GM11168 (cell line): Measurements from ENCODE around the gene USP49.

Experiments
- in situ Hi-C: fragments of 300-500 bp; cut with MboI; formaldehyde crosslinking; loops from one replicate; pipeline ENCODE4 v1.12.0; 2022; ENCODE audit warnings: low sequenced_read_pairs; ENCODE audit not compliant: unreplicated experiment

The USP49 gene

DNA sequence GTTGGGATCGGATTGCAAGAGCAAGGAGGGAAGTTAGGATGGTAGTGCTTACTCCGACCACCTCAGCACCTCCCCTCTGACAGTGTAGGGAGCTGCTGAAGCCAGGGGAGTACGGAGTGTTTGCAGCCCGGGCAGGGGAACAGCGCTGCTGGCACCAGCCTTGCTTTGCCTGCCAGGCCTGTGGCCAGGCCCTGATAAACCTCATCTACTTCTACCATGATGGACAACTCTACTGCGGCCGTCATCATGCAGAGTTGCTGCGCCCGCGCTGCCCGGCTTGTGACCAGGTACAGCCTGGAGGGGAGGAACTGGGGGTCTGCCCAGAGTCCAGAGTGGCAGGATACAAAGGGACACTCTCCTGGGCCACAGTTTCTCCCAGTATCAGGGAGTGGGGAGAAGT, 109.9 kb downstream of the USP49 start:
- in situ Hi-C loops, result no loop called here

DNA sequence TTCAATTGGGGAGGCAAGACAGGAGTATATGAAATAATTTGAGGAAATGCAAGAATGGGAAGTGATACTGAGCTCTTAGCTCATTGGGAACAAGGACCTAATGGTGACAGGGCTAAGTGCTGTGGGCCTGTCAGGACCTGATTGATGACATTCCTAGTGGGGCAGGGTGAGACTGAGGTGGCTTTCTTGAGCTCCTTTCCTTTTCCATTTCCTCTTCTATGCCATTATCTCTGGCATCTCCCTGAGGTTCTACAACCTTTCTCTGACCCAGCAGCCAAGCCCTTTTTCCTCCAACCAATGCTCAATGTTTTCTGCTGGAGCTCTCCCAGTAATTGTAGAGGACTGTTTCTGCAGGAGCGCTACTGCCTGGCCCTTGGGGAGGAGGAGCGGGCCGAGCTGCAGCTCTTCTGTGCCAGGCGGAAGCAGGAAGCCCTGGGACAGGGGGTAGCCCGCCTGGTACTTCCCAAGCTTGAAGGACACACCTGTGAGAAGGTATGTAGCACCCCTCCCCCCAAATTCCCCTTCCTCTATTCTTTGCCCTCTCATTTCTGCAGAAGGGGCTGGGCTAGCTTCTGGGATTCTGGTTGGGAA, 110.5 kb downstream of the USP49 start:
- in situ Hi-C loops, result loop anchor here (5.0 kb wide), 1 partner anchor 263 kb away; no protein-coding TSS in a partner anchor

DNA sequence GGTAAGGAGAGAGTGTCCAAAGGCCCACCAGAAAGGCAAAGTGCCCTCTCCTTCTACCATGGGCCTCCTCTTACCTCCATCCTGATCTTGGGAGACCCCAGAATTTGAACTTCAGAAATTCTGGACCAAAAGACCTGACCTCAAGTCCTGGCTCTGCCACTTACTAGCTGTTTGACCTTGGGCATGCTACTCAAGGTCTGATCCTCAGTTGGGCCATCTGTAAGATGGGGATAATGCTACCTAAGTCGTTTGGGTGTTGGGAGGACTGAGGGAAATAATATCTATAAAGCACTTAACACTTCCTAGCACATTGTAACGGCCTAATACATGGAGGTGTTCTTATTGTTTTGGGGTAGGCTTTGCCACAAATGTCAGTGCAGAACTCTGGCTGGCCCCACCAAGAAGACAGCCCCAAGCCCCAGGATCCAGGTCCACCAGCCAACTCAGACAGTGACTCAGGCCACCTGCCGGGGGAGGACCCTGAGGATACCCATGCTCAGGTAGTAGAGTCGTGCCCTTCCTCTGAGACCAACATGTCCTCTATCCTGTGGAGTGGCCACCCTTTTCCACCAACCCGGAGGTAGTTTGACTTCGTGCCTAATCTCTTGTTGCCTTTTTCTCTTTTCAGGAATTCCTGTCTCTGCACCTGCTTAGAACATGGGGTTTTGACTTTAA, 111.9 kb downstream of the USP49 start:
- in situ Hi-C loops, result loop anchor here (5.0 kb wide), 1 partner anchor 264 kb away; no protein-coding TSS in a partner anchor

DNA sequence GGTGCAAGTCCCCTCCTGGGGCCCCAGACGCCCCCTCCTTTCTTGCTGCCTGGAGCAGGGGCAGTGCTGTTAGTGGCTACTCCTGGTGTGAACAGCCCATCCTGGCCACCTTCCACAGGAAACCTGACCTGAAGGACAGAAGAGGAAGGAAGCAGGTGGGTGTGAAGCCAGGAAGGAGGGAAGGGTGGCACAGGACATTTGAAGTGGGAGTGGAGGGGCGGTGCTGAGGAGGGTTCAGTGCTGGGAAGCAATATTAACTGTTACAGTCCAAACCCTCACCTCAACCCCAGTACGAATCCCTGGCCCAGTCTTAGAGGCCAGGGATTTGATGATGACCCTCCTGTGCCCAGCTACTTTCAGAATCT, 113.8 kb downstream of the USP49 start:
- in situ Hi-C loops, result loop anchor here (5.0 kb wide), 1 partner anchor 266 kb away; no protein-coding TSS in a partner anchor

DNA sequence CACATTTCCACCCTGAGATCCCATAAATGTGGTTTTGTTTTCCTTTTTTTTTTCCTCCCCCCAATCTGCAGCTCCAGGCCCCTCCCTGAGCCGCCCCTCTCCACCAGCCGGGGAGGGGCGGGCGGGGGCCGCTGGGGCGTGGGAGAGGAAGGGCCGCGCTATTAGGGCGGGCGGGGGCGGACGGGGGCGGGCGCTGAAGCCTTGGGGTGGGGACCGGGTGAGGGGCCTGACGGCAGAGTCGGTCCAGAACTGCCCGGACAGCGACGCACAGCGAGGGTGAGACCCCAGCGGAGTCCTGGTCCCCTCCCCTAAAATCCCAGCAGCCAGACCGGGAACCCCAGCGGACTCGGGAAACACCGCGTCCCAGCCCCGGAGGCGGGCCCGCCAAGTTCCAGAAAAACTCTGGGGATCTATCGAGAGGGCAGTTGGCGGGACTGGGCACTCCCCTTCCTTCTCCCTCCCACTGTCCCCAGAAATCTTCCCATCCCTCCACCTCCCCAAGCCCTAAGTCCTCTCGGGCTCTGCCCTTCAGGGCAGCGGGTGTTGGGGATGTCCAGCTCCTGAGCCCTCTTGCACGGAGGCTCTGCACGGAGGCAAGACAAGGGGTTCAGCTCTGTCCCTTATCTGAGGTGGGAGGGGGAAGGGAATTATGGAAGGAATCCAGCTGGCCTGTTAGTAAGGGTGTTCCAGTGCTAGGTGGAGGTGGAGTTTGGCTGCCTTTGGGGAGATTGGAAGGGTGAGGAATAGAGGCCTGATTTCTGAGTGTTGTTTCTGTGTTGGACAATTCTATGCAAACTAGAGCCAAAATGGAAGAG, 114.4 kb downstream of the USP49 start, which contains the start of gene PRICKLE4:
TSS of gene PRICKLE4 (plus strand) at position 232 of the 815 bp plus-strand sequence. CDS start 2,692 bp downstream, outside the sequence.
- in situ Hi-C loops, result loop anchor here (5.0 kb wide), 1 partner anchor 267 kb away; no protein-coding TSS in a partner anchor

DNA sequence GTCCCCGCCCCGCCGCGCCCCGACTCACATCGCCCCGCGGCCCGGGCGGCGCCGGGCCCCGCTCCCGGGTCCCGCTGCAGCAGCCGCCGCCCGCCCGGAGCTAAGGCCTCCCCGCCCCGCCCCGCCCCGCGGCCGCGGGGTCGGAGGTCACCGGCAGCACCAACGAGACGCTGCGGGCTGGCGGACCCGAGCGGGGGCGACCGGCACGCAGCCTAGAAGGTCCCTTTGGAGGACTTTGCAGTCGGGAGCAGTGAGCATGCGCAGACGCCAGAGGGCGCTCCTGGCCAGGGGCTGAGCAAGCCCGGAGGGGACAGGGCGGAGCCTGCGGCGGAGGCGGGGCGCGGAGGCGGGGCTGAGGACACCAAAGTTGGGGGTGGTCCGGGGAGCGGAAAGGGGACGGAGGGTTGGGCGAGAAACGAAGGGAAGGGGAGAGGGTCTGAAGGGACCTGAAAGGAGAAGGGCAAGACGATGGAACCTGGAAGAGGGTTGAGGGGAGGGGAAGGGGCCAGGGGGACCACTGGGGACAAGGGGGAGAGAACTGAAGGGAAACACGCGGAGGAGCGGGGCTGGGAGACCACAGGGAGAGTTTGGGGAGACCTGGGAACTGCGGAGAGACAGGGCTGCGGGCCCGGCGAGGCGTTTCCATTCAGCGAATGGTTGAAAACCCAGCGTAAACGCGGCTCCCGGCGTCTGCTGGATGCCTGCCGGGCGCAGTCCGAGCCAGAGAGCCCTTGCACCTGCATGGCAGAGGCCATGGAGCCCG, 115.2 kb downstream of the USP49 start, which contains the start of gene FRS3:
TSS of gene FRS3 (minus strand) at position 113 of the 763 bp plus-strand sequence. CDS start 2,913 bp downstream, outside the sequence.
- in situ Hi-C loops, result loop anchor here (5.0 kb wide), 1 partner anchor 267 kb away; no protein-coding TSS in a partner anchor

DNA sequence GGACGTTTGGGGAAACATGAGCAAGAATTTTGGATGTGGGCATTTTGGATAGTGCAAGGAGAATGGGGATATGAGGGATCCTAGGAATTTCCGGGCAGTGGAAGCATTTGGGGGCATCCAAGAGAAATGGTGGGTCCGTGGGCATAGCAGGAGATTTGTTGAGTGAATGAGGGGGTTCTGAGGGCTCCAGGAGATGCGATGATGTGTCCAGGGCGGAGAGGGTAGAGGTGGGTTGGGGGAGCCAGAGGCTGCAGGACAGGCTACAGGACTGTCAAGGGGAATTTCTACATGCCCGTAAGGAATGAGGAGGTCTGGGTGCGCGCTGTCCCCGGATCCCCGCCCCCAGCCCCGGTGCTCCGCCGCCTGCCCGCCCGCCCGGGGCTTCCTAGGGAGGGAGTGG, 115.8 kb downstream of the USP49 start:
- in situ Hi-C loops, result no loop called here

DNA sequence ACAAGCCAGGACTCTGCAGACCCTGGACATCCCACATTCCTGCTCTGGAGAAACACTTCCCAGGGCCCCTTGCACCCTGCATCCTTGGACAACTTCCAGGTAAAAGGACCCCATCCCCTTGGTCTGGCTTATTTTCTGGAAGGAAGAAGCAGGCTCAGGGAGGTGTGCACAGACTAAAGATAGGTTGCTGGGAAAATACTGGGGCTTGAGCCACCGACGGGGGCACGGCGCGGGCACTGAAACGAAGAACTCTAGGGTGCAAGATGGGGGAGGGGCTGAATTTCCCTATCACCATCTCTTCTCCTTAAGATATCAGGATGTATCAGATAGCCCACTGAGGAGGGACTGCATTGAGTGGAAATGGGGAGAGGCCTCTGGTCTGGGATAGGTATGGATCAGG, 116.3 kb downstream of the USP49 start:
- in situ Hi-C loops, result no loop called here

DNA sequence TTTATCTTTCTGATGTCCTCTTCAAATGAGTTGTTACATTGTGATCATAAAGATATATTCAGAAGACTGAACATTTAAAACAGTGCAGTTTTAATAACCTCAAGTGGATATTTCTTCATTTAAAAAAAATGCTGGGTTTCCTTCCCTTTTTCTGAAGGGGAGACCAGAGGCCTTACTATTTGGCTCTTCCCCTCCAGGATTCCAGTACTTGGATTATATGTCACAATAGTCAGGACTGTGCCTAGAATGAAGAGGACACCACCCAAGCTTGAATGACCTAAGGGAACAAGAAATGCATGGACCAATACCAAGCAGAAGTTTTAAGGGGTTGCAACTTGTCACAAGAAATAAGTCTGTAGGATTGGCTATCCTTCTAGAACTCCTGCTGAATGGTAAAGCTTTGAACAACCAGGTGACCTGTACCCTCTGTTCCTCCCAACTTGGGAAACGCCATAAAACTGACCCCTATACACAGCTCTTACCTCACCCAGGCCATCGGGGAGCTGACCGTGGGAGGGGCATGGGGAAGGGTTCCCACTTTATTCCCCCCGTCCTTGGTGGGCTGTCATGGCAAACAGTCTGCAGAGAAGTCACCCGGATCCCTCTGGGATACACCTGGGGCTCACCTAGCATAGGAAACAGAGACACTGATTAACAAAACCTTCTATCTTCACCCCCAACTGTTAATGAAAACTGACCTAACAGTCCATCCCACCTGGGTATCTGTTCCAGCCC, 117.5 kb downstream of the USP49 start:
- in situ Hi-C loops, result no loop called here

DNA sequence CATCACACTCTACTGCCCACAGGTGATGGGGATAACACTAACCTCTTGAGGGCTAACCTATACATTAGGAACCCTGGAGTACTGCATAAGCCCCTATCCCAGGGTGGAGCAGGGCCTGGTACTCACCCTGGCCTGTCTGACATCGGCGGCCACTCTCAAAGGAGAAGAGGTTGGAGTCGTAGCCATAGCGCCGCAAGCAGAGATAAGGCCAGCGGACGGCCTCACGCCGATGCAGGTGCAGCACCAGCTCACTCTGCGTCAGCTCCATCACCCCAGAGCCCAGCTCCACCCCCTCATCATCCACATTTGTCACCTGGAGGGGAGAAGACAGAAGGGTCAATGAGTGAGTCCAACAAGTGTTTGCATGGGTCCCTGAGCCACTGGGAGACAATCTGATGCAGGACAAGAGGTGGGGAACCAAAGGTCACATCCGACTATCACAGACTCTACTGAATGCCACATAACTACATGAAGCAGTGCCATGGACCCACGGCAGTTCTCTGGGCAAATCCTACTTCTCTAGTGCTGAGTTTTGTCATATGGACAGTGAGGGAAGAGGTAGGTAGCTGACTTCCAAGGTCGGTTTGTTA, 119.8 kb downstream of the USP49 start:
- in situ Hi-C loops, result no loop called here

DNA sequence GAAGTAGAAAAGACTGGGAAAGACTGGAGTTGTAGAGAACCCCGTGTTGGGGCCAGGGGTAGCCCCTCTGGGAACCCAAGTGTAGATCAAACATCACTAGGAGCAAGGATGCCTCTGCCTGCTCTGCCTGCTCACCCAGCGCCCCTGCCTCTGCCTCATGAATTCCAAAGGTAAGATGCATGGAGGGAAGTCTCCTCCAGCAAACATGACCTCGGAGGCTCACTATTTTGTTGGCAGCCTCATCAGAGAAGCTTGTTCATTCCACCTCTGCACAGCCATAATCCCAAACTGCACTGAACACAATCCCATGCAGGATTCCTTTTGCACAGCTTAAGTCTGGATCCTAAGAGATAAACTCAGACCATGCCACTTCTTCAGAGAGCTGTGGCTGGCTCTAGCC, 120.3 kb downstream of the USP49 start:
- in situ Hi-C loops, result no loop called here

DNA sequence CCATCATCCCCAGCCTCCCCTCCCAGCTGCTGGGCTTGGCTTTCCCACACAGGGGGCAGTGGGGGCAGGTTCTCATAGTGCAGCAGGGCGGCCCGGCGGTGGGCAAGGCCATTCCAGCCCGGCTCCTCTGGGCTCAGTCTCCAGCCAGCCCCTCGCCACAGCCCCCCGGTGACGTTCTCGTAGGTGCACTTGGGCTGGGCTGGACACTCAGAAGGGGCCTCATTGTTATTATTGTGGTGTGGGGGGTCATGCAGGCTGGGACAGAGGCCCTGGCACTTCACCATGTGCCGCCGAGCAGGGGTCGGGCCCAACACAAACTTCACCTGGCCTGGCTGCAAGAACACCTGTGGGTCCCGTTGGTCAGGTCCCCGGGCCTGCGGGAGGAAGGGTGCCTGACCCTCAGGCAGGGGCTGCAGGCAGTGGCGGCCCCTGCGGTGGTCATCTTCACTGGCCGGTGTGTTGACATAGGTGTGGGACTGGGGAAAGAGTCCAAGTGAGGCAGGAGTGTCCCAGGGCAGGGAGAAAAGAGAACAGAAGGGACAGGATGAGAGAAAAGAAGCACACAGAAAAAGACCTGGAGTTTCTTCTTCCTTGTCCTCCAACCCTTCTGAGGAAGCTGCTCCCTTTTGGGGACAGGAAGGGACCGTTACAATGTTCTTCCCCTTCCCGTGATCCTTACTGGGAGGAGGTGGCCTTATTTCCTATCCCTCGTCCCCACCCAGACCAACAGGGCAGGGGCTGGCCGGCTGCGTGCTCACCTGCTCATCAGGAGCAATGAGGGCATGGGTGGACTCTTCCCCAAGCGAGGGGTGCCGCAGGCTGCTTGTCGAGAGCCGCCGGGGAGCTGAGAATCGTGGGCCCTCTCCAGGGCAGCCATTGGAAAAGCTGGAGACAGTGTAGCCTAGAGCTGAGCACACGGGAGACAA, 123.9 kb downstream of the USP49 start:
- in situ Hi-C loops, result no loop called here

DNA sequence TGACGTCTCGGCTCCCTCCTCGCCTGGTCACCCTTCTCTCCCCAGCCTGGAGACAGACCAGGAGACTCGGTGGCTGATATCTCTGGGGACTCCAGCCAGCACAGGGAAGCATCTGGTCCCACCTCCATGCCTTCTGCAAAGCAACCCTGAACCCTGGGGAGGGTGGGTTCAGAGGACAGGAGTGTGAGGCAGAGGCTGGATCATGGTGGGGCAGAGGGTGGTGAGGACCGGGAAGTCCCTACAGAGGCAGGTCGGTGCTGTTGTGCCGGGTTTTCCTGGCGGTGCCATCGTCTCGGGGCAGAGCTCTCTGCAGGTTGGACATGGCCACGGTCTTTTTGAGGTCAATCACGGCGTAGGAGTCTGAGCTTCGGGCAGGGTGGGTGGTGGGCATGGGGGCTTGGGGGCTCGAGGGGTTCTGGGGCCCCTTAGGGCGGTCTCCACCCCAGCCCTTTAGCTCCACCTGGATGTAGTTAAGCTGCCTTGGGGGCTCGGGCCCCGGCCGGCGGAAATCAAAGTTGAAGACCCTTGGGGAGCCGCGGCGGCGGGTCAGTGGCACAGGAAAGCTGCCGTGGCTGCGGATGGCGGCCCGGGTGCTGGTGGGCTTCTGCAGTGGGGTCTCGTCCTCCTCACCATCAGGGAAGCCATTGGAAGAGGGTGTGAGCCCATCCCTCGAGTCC, 124.7 kb downstream of the USP49 start:
- in situ Hi-C loops, result no loop called here

DNA sequence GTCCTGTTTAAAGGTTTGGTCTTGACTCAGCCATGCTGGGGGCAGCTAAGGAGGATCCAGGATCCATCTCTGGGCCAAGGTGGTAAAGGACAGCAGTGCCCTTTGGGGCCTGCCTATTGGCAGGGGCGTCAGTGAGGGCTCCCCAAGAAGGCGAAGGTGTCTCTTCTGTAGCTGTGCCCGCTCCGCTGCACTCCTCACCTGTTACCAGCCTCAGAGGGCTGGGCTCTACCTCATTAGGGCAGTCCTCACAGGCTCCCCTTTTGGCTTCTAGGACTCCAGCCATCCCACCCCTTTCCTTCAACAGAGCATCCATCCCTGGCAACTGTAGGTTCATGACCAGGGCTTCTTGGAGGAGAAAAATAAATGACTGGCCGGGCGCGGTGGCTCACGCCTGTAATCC, 125.8 kb downstream of the USP49 start:
- in situ Hi-C loops, result no loop called here

DNA sequence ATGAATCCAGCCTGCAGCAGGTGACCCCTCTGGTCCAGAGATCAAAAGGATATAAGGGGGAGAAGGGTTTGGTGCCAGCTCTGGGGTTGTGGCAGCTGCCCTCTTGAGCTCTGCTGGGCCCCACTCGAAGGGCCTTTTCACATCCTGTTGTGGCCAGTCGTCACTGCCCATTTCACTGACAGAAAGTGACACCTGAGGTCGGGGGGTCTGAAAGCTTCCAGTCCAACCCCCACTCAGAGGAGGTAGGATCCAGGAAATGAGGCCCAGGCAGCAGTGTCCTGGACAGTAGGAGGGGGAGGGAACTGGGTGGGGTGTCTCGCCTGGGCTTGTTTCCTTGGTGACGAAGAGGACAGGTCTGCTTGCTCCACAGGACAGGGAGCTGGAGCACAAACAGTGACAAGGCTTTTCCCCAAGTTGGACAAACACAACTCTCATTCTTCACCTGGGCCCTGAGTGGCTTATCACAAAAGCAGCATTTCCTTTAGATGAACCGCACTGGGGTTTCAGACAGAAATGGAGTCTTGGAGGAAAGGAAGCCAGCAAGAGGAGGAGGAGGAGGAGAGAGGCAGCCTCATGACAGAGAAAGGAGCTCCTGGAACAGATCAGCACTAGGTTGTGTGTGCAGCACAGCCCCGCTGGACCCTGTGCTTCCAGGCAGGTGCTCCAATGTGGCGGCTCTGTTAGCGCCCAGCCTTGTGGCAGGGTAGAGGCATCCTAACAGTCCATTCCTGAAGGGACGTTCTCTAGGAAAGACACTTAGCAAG, 126.4 kb downstream of the USP49 start:
- in situ Hi-C loops, result no loop called here

DNA sequence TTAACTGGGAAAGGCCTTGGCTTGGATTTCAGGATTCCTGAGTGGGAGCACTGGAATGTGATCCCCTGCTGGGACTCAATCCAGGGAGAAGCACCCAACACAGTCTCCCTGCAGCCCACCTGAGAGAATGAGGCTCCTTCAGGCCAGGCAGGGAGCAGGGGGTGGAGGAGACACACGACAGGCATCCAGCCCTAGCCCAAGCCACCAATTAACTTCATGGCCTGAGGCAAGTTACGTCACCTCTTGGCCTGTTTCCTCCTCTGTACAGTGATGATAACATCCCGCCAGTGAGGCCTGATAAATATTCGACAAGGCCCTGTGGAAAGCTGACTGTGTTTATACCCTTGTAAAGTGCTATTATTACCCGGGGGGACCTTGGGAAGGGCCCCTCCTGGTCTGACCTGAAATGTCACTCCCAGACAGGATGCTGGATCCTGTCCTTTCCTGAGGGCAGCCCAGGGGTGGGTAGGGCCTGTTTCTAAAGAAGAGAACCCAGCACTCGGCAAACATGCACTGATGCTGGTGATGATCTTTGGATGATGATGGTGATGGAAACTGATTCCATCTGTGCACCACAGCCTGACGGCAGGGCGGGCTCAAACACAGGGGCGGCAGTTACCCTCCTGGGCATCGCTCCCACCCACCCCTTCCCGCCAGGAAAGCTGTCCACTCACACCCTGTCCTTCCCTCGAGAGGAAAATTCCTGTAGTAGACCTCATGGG, 127.9 kb downstream of the USP49 start:
- in situ Hi-C loops, result no loop called here
